Spleen (tissue), 7 donors: ENCODE data around the gene PRDX1.

Experiments
- POLR2A ChIP-seq, 3 donors: fragments of 450-650 bp; IDR thresholded peaks; one replicate each; pipeline ENCODE4 v1.5.1; 2017; ENCODE audit warnings: antibody characterized with exemption in 3 of 3, mild to moderate bottlenecking in 1 of 3
- TF ChIP-seq, protein P1 (sequence below), 11 experiments: fragments of 200-600 bp in 7 of 11; fragments of 450-650 bp in 4 of 11; sonication (generic) in 4 of 11; IDR thresholded peaks in 8 of 11; conservative IDR thresholded peaks in 3 of 11; 1 replicate in 7 of 11; 2 replicates in 4 of 11; pipeline versions ENCODE4 v1.4.0 to v1.8.0; 2016 to 2021; ENCODE audit warnings: antibody characterized with exemption in 11 of 11, inconsistent platforms in 4 of 11, mild to moderate bottlenecking in 1 of 11
- donor health status: DM: no; HTN: no; CAD: no; lungs with moderate emphysema.
- donor health status: DM: no; HTN: no; CAD: no.
- donor health status: DM: no; HTN: no; CAD: no.

DNA sequence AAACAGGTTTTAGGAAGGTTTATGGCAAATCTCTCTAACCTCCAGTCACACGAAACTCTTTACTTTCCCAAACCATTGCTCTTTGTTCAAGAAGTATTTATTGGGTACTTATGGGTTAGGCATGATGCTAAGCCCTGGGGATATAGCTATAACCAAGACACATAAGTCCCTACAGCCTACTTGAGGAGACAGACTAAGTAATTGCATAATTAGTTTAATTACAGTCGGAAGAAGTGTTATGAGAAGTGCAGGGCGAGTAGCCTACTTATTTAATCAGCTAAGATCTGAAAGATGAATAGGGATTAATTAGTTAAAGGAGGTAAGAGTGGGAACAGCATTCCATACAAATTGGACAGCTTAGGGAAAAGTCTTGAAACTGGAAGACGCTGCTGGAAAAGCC lies 48.9 kb upstream of the PRDX1 start:
- TF ChIP-seq, protein P1, sequence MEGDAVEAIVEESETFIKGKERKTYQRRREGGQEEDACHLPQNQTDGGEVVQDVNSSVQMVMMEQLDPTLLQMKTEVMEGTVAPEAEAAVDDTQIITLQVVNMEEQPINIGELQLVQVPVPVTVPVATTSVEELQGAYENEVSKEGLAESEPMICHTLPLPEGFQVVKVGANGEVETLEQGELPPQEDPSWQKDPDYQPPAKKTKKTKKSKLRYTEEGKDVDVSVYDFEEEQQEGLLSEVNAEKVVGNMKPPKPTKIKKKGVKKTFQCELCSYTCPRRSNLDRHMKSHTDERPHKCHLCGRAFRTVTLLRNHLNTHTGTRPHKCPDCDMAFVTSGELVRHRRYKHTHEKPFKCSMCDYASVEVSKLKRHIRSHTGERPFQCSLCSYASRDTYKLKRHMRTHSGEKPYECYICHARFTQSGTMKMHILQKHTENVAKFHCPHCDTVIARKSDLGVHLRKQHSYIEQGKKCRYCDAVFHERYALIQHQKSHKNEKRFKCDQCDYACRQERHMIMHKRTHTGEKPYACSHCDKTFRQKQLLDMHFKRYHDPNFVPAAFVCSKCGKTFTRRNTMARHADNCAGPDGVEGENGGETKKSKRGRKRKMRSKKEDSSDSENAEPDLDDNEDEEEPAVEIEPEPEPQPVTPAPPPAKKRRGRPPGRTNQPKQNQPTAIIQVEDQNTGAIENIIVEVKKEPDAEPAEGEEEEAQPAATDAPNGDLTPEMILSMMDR (IDR thresholded peaks at IDR 0.05 in 8 of 11, conservative IDR thresholded peaks at IDR 0.05 in 3 of 11): no peak
- no peak for TF ChIP-seq POLR2A (IDR thresholded peaks at IDR 0.05)
